Common myeloid progenitor, CD34-positive (primary cell): ENCODE data around the gene MAGI2.

Experiments used
- CTCF ChIA-PET: fragments of 350-600 bp; sonication (Branson Sonifier 250); formaldehyde crosslinking; loops from one replicate; lab custom pipeline; 2021; ENCODE audit warnings: antibody characterized with exemption; lab: Charles Lee
- POLR2A ChIA-PET: fragments of 350-600 bp; sonication (Branson Sonifier 250); formaldehyde crosslinking; loops from one replicate; lab custom pipeline; 2021; ENCODE audit warnings: antibody characterized with exemption; lab: Charles Lee
- DNase-seq, 3 donors: peaks; one replicate each; pipeline versions ENCODE4 v3.0.0 to v3.0.0-alpha.2; 2013
- H3K27ac ChIP-seq, 2 experiments: 1 replicate in 1 of 2; 2 replicates in 1 of 2; pipeline ENCODE4 v1.7.0; 2013; ENCODE audit warnings: inconsistent platforms in 2 of 2, low read length in 2 of 2, mild to moderate bottlenecking in 2 of 2, low read depth in 1 of 2, moderate library complexity in 1 of 2; ENCODE audit not compliant: severe bottlenecking in 2 of 2, insufficient read depth in 1 of 2, poor library complexity in 1 of 2
- H3K27me3 ChIP-seq, 5 experiments: replicated peaks in 2 of 5; 1 replicate in 3 of 5; 2 replicates in 2 of 5; pipeline versions ENCODE4 v1.6.1 to v1.7.0; 2013; ENCODE audit warnings: low read length in 4 of 5, mild to moderate bottlenecking in 2 of 5, moderate library complexity in 2 of 5, inconsistent platforms in 1 of 5; ENCODE audit not compliant: insufficient read depth in 5 of 5, control insufficient read depth in 4 of 5
- H3K36me3 ChIP-seq, 4 experiments: 1 replicate in 2 of 4; 2 replicates in 2 of 4; pipeline versions ENCODE4 v1.6.1 to v1.7.0; 2013; ENCODE audit warnings: low read length in 3 of 4, control low read depth in 1 of 4, mild to moderate bottlenecking in 1 of 4; ENCODE audit not compliant: control insufficient read depth in 4 of 4, insufficient read depth in 4 of 4
- H3K4me1 ChIP-seq, 4 experiments: 1 replicate in 3 of 4; 2 replicates in 1 of 4; pipeline versions ENCODE4 v1.6.1 to v1.7.1; 2013; ENCODE audit warnings: low read length in 3 of 4, mild to moderate bottlenecking in 3 of 4, control low read depth in 1 of 4, inconsistent platforms in 1 of 4, moderate library complexity in 1 of 4; ENCODE audit not compliant: control insufficient read depth in 4 of 4, insufficient read depth in 4 of 4; ENCODE audit errors: control extremely low read depth in 1 of 4
- H3K4me3 ChIP-seq, 7 experiments: 1 replicate in 4 of 7; 2 replicates in 3 of 7; pipeline versions ENCODE4 v1.5.1 to v1.7.0; 2013; ENCODE audit warnings: mild to moderate bottlenecking in 7 of 7, low read length in 6 of 7, moderate library complexity in 6 of 7, inconsistent platforms in 2 of 7, low read depth in 2 of 7, control low read depth in 1 of 7; ENCODE audit not compliant: insufficient read depth in 4 of 7, control insufficient read depth in 1 of 7; ENCODE audit errors: extremely low read depth in 1 of 7
- H3K9me3 ChIP-seq, 5 experiments: 1 replicate in 4 of 5; 2 replicates in 1 of 5; pipeline versions ENCODE4 v1.6.1 to v1.7.1; 2013; ENCODE audit warnings: low read length in 4 of 5, mild to moderate bottlenecking in 2 of 5, inconsistent platforms in 1 of 5, low read depth in 1 of 5, moderate library complexity in 1 of 5; ENCODE audit not compliant: control insufficient read depth in 4 of 5, insufficient read depth in 2 of 5; ENCODE audit errors: control extremely low read depth in 1 of 5
- WGBS: methylation state at CpG from one replicate; pipeline ENCODE4 v1.1.5; 2013; ENCODE audit not compliant: insufficient coverage; 5-methylcytosine and 5-hydroxymethylcytosine counted together

MAGI2 gene

GRCh38 chr7:79430391-79430790 is 23.1 kb downstream of the MAGI2 start:
- Histone ChIP-seq H3K27me3 (no peaks in the 10 kb centered on the region), H3K36me3 (no peaks in the 10 kb centered on the region), H3K9me3 (no peaks in the 10 kb centered on the region), H3K4me1 (no peaks in the 10 kb centered on the region), H3K27ac (no peak overlapping the region), H3K4me3 (no peak overlapping the region)
- no CpG with 5 or more reads among the region's 2 CpGs for WGBS
- no peak for DNase-seq
- ChIA-PET CTCF (no interaction called here), POLR2A (no interaction called here)

- H3K9me3 ChIP-seq, result no peaks in the 10 kb centered on the region
- 89% methylated on average over 6 of the region's 7 CpGs for WGBS
- no peak overlapping the region for H3K27ac ChIP-seq
- no peaks in the 10 kb centered on the region for H3K36me3 ChIP-seq
- no peak overlapping the region for H3K4me3 ChIP-seq
- POLR2A ChIA-PET, result no interaction called here
- CTCF ChIA-PET, result no interaction called here
- no peaks in the 10 kb centered on the region for H3K27me3 ChIP-seq
- H3K4me1 ChIP-seq, result no peaks in the 10 kb centered on the region
- no peak for DNase-seq
These were observed 27.8 kb downstream of the MAGI2 start for GRCh38 chr7:79425665-79426064.

- Histone ChIP-seq H3K4me1 (no peaks in the 10 kb centered on the region), H3K27ac (no peak overlapping the region), H3K27me3 (no peaks in the 10 kb centered on the region), H3K9me3 (no peaks in the 10 kb centered on the region), H3K4me3 (no peak overlapping the region), H3K36me3 (no peaks in the 10 kb centered on the region)
- CTCF ChIA-PET, result no interaction called here
- no CpG with 5 or more reads among the region's 3 CpGs for WGBS
- POLR2A ChIA-PET, result no interaction called here
- DNase-seq, result no peak
These were observed 31.7 kb downstream of the MAGI2 start for GRCh38 chr7:79421751-79422150.

- Histone ChIP-seq H3K4me1 (no peaks in the 10 kb centered on the region), H3K27me3 (no peaks in the 10 kb centered on the region), H3K4me3 (no peak overlapping the region), H3K27ac (no peak overlapping the region), H3K9me3 (no peaks in the 10 kb centered on the region), H3K36me3 (no peaks in the 10 kb centered on the region)
- CTCF ChIA-PET, result interaction anchor here (1.3 kb wide), 1 partner anchor 35 kb away, joined by 3 read pairs; no protein-coding TSS in a partner anchor
- POLR2A ChIA-PET, result no interaction called here
- 80% methylated on average over 2 of the region's 2 CpGs for WGBS
- no peak for DNase-seq
These were observed 33.0 kb downstream of the MAGI2 start for GRCh38 chr7:79420464-79420863.

GRCh38 chr7:79414910-79415309 is 38.6 kb downstream of the MAGI2 start:
- ChIA-PET CTCF (no interaction called here), POLR2A (no interaction called here)
- H3K4me1 ChIP-seq, result no peaks in the 10 kb centered on the region
- no peaks in the 10 kb centered on the region for H3K27me3 ChIP-seq
- H3K27ac ChIP-seq, result no peak overlapping the region
- no peak overlapping the region for H3K4me3 ChIP-seq
- no peak for DNase-seq
- no peaks in the 10 kb centered on the region for H3K9me3 ChIP-seq
- H3K36me3 ChIP-seq, result no peaks in the 10 kb centered on the region

- no peaks in the 10 kb centered on the region for H3K36me3 ChIP-seq
- H3K4me3 ChIP-seq, result no peak overlapping the region
- no peaks in the 10 kb centered on the region for H3K27me3 ChIP-seq
- ChIA-PET CTCF (no interaction called here), POLR2A (no interaction called here)
- no peaks in the 10 kb centered on the region for H3K9me3 ChIP-seq
- H3K27ac ChIP-seq, result no peak overlapping the region
- DNase-seq, result no peak
- no peaks in the 10 kb centered on the region for H3K4me1 ChIP-seq
- no CpG with 5 or more reads among the region's 2 CpGs for WGBS
These were observed 40.6 kb downstream of the MAGI2 start for GRCh38 chr7:79412915-79413314.

- WGBS, result 80% methylated on average over 1 of the region's 3 CpGs
- Histone ChIP-seq H3K36me3 (no peaks in the 10 kb centered on the region), H3K4me3 (no peak overlapping the region), H3K4me1 (no peaks in the 10 kb centered on the region), H3K9me3 (no peaks in the 10 kb centered on the region), H3K27me3 (no peaks in the 10 kb centered on the region), H3K27ac (no peak overlapping the region)
- DNase-seq, result no peak
- CTCF ChIA-PET, result no interaction called here
- POLR2A ChIA-PET, result no interaction called here
These were observed 41.0 kb downstream of the MAGI2 start for GRCh38 chr7:79412438-79412837.
